GM19238 (cell line): ENCODE measurements around the gene OR10G8.
"Not testable (repeated sequence)": the region's sequence is repeated elsewhere in the genome, so short reads cannot be mapped to it uniquely, and the experiment has no call there.

Experiments used
- DNase-seq: peaks from one replicate; pipeline ENCODE4 v3.0.0; 2011; ENCODE audit warnings: low spot score; ENCODE audit not compliant: insufficient read length

OR10G8 gene, protein sequence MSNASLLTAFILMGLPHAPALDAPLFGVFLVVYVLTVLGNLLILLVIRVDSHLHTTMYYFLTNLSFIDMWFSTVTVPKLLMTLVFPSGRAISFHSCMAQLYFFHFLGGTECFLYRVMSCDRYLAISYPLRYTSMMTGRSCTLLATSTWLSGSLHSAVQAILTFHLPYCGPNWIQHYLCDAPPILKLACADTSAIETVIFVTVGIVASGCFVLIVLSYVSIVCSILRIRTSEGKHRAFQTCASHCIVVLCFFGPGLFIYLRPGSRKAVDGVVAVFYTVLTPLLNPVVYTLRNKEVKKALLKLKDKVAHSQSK

DNA sequence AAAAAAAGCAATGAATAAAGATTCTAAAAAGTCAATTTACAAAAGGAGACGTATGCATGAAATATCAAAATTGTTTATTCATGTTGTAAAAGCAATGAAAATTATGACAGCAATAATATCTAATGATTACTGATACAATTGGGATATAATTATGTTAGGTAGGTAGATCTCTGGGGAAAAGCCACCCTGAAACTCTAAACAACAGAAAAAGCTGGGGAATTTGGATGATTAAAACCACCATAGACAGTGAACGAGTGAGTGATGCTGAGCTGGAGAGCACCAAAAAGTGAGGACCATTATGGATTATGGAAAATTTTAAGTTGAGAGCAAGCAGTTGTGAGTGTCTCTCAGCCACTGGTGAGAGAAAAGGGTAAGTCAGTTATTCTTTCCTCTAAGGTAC, at the start of gene OR10G8:
Gene OR10G8 (plus strand): TSS at position 301 of the 400 bp plus-strand sequence. CDS start 2,825 bp downstream, outside the sequence.
- DNase-seq: no peak

DNA sequence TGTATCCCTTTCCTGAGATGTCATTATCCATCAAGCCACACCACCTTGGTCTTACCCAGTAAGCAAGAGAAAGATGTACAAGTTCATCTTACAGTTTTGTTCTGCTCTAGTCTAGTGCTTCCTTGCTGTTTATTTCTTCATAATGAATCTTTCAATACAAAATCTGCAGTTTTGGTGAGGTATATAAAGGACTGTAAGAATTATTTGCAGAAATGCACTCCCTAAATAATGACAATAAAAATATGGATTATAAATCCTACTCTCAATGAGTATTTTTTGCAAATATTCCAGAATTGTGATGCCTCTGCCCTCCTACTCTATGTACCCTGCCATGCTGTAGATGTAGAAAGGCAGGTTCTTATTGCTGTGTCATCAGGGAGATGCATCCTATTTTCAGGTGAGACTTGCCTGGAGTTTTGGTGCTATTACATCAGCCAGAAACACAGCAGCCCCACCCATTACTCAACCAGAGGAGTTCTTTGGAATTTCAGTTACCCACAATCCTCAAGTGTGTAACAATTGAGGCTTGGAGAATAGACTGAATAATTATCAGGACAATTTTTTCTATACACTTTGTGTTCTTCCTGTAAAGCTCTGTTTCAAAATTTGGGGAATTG, 48.8 kb upstream of the OR10G8 start, which contains the start of gene OR10S1:
Gene OR10S1 (minus strand): TSS at position 51 of the 617 bp plus-strand sequence. CDS start 117 bp downstream, outside the sequence.
- no peak for DNase-seq

DNA sequence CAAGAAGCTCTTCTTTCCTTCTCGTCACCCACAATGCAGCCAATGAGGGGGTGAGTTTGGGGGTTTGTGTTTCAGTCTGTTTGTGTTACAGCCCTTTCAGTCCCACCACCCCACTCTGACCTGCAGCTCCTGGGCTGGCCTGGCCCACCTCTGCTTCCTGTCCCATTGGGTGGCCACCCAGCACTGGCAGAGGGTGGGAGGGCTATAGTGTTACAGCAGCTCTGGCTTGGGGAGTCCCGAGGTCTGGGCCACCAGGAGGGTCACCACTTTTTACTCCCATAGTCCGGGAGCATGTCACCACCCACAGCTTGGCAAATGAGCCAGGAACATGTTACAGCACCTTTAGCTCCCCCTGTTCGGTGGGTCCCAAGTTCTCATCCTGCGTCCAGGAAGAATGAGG, 47.3 kb upstream of the OR10G8 start:
- no peak for DNase-seq

DNA sequence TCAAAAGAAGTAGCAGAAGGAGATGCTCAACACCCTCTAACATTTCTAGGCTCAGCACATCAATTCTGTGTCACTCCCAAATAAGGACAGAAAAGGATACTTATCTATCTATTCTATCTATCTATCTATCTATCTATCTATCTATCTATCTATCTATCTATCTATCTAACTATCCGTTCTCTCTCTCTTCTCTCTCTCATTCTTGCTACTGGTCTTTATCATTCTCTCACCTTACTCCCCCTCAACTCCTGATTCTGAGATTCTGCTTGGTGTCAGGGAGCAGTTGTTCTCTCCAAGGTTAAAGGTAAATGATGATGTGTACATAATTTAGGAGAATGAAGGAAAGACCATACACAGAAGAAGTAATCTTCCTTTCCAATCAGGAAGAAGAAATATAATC, 31.5 kb upstream of the OR10G8 start, which contains the start of gene OR10G6:
Gene OR10G6 (minus strand): TSS at position 43 of the 400 bp plus-strand sequence. CDS start 0 bp downstream, at position 43.
- no peak for DNase-seq

DNA sequence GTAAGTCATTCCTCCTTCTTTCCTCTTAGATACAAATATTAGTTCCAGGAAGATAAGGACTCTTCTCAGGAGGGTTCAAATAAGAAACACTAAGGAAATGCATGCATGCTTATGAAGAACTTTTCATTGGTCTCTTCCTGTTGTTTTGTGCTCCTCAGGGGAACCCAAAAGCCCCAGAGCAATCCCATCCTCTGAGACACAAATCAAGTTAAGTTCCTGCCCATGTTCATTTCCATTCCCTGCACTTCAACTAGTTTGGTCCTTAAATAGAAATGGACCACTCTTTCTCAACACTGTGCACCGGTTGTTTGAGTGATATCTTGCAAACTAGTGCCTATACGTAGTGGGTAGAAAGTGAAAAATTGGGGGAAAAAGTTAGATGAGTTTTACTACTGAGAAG, 13.9 kb upstream of the OR10G8 start, which contains the start of gene OR10G4:
Gene OR10G4 (plus strand): TSS at position 301 of the 400 bp plus-strand sequence. CDS start 2,578 bp downstream, outside the sequence.
- no peak for DNase-seq

DNA sequence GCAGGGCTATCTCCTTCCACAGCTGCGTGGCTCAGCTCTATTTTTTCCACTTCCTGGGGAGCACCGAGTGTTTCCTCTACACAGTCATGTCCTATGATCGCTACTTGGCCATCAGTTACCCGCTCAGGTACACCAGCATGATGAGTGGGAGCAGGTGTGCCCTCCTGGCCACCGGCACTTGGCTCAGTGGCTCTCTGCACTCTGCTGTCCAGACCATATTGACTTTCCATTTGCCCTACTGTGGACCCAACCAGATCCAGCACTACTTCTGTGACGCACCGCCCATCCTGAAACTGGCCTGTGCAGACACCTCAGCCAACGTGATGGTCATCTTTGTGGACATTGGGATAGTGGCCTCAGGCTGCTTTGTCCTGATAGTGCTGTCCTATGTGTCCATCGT, 10.8 kb upstream of the OR10G8 start:
- DNase-seq: not testable (repeated sequence)

DNA sequence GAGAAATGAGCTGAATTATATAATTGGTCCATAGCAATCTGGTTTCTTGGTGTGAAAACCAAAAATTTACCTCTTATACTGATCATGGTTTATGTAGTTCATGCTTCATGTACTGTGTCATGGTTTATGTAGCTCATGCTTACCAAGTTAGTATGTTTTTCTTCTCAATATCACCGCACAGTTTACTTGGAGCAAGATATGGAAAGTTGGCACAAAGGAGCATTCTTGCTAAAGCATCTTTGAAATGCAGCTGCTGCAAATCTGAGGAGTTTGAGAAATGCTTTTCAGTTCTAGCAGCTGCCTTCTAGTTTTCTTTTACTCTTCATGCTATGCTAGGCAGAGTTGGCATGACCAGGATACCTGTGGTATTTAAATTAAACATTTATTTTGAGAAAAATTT, 10.1 kb downstream of the OR10G8 start:
- DNase-seq: no peak

DNA sequence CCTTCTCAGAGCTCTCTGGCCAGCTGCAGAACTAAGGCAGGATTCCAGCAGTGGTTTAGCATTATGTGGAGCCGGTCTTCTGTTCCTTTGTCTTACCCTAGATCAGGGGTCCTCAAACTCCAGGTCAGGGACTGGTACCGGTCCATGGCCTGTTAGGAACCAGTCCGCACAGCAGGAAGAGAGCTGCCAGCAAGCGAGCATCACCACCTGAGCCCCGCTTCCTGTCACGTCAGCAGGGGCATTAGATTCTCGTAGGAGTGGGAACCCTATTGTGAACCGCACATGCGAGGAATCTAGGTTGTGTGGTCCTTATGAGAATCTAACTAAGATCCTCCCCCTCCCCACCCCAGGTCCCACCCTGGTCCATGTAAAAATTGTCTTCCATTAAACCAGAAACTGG, 13.0 kb downstream of the OR10G8 start:
- DNase-seq: no peak

DNA sequence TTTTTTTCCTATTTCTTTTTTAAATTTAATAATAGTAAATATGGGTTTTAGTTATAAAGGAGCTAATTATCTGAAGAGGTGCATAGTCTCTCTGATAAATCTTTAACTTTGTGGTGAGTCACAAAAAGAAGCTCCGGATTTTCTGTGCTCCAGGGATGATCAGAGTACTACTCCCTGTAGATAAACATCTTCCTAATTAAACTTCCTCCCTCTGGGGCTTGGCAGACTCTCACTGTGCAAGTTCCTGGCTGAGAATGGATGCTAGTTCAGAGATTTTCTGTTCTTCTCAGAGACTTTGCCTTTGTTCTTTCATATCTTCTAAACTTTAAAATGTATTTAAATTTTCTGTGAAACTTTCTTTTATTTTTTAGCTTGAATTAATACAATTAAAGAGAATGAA, 14.7 kb downstream of the OR10G8 start, which contains the start of gene OR10G7:
Gene OR10G7 (minus strand): TSS at position 72 of the 400 bp plus-strand sequence. CDS start 2,324 bp downstream, outside the sequence.
- no peak for DNase-seq

DNA sequence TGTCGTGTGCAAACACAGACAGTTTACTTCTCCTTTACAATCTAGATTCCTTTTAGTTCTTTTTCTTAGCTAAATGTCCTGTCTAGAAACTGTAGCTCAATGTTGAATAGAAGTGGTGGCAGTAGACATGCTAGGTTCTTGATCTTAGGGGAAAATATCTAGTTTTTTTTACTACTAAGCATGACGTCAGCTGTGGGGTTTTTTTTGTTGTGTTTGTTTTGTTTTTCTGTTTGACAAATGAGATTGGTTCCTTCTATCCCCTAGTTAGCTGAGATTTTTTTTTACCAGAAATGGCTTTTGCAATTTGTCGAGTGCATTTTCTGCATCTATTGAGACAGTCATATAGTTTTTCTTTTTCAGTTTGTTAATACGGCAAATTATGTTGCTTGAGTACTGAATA, 16.8 kb downstream of the OR10G8 start:
- DNase-seq: no peak

DNA sequence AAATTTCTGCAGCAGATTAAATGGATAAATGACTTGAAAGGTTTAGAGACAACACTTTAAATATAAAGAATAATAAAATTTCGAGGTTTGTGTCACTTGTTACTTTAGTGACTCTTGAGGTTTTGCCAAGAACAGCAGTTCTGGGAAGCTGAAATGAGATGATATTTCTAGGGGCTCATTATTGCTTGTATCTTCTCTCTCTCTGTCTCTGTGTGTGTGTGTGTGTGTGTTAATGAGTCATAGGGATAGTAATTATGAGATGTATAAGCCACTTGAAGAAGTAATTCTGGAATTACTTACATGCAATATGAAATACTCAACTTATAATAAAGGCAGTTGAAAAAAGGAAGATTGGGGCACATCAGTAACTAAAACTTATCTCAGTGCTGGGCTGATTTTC, 24.1 kb downstream of the OR10G8 start:
- no peak for DNase-seq

DNA sequence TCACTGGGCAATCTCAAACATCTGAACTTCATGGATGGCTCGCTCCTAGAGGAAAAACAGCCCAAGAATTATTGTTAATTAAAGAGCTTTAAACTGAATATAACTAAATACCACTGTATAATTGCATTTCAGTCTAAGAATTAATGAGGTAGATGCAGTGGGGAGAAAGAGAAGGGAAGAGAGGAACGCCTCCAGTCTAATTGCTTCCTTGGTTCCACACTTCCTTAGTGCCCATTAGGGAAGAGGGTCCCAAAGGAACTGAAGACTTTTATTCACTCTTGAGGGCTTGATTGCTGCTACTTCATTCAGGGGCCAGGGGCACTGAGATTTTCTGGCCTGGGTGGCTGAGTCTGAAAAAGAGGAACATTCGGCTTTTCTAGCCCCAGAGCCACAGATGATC, 26.4 kb downstream of the OR10G8 start:
- DNase-seq: no peak

DNA sequence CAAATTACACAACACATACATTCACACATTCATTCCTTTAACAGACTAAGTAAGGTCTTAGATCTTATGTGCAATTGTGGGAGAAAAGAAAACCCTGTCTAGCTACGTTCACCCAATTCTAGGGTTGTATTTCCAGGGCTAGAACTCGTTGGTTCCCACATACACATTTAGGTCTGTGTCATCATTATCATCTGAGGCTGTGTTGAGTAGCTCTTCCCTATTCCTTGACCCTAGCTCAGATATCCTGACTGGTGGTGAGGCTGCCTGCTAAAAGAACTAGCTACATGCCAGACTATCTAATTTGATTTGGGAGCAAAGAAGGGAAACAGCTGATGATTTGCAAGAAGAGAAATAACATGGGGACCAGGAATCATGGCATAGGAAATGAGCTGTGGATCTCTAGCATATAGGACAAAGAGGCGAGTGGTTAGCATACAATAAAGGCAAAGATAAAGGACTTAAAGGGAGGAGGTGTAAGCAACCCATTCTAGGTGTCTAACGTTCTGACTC, 42.1 kb downstream of the OR10G8 start:
- DNase-seq: no peak

DNA sequence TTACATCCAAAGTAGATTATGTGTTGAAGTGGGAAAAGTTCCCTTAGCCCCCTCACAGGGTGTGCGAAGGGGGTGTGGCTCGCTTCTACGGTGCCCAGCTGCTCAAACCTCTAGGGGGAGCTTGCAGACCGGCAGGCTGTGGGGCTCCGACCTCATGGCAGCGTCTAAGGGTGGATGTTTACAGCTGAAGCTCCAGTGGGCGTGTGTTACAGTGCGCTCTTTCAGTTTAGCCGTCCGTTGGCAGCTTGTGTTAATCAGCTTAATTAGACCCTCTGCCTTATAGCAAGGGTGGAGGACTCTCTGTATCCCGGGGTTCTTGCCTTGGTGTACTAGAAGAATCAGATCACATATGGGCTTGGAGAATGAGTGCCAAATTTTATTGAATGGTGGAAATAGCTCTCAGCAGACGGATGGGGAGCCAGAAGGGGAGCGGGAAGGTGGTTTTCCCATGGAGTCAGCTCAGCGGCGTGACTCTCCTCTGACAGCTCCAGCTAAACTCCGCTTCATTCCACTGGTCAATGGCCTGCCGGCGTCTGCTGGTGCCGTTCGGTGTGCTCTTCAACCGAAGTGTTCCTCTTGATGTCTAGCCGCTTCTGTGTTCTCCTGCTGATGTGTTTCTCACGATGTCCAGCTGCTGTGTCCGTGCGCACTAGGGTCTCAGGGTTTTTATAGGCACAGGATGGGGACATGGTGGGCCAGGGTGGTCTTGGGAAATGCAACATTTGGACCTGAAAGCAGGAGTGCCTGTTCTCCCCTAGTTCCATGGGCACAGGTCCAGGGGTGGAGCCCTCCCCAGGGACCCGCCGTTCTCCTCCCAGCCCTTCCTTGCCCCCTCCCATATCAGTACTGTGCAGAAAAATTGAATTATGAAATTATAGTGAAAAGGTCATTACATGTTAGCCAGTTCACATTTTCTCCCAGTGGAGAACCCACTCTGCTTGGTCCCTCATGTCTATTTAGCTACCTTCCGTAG, 43.1 kb downstream of the OR10G8 start:
- DNase-seq: no peak

DNA sequence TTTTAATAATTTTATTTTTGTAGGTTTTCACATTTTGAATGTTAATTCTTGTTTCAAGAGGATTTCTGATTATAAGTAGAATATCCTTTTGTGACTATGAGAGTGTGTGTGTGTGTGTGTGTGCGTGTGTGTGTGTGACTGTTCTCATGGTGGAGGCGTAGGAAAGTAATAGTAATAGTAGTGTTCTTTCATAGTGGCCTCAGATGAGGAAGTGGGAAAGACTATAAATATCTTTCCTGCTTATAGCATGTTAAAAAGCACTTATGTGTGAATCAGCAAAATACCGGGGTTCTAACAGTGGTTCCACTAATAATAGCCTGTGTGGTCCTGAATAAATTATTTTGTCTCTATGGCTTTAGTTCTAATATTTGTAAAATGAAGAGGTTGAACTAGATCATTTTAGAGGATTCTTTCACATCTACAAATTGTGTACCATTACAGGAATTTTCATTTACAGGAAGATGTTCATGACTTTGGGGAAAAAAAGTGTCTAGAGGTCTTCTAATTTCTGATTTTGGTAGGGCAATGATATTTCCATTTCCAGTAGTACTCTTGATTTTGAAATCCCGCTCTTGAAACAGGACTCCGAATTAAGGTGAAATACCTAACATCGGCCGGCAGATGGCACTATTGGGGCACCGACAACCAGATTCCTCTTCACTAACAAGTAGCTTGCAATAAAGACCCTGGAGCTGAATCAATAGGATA, 44.5 kb downstream of the OR10G8 start:
- DNase-seq: peak; percentile 27

DNA sequence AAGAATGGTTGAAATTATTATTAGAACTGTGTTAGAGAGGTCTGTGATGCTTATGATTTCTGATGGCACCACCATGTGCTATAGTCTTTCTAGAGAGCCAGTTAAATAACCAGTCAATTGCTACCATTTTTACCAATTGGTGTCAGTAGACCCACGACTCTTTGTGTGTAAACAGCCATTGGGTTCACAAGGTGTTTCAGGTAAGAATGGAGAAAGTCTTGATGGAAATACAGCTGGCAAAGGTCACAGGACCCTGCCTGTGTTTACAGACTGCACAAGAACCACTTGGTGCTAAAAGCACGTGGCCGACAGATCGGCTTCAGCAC, 45.0 kb downstream of the OR10G8 start:
- no peak for DNase-seq

DNA sequence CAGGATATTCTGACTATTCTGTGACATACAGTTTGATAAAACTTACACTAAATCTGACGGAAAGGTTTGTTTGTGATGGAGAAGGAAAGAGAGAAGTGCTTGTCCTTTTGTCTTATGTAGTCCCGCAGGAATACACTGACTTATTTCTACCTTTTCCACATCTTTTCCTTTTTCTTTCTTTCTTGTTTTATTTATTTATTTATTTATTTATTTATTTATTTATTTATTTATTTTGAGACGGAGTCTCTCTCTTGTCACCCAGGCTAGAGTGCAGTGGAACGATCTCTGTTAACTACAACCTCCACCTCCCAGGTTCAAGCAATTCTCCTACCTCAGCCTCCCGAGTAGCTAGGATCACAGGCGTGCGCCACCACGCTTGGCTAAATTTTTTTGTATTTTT, 45.5 kb downstream of the OR10G8 start:
- DNase-seq: no peak

DNA sequence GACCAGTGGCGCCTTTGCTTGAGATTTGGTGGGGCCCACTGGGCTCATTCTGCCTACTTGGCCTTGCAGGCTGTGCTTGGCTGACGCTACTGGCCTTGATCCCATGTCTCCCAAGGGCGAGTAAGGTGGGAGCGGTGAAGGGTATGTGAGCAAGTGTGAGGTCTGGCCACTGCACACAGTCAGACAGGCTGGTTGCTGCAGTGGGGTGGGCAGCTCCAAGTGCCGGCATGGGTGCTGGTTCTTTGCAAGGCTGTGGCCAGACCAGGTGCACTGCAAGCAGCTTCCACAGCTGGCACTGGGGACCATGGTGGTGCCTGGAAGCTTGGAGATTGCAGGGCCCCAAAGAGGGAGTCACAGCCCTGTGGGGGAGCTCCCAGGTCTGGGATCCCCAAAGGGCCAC, 48.0 kb downstream of the OR10G8 start:
- DNase-seq: no peak

DNA sequence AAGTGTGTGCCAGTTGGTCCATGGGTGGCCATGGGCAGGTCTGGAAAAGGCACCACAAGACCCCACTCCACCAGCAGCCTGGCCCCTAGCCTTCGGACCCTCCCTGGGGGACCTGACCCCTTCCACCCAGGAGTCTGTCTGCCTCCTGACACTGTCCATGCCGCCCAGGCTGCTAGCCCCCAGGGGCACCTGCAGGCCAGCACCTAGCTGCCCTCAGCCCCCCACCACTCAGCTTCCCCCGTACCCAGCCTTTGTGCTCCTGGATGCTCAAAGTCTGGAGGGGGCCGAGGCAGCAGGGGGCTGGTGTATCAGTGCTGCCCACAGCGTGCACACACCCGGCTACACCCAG, 48.9 kb downstream of the OR10G8 start:
- no peak for DNase-seq

DNA sequence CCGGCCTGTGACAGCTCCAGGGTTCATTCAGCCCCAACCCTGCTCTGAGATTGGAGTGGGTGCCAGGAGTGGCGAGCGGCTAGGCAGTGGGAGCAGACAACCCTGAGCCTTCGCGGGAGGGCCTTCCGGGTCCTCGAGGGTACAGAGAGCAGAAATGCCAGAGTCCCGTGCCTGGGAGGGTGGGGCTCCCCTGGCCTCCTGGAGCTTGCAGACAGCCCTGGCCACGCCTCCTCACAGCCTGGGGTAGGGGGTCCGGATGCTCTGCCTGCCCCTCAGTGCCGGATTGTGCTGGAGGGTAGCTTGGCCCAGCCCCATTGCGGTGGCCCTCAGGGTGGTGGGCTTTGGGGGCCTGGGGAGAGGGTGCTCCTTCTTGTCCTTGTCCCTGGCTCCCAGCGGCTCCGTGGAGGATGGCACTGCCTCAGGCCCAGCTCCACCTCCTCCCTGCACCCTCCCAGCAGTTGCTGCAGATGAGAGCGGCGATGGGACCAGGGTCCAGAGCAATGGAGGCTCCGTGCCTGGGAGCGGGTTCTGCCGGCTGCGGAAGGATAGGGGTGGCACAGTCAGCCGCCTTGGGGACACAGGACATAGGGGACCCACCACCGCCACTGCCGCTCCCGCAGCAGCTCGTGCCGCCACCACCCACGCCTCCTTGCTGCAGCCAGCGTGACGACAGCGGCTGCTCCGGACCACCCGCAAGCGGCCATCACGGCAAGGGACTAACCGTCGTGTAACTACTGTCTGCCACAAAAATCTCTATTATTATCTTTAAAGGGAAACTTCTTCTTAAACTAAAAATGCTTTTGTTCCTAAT, 49.4 kb downstream of the OR10G8 start:
- DNase-seq: no peak
